ENCODE measurements around the gene ZBTB11. TPM values are rescaled to one million over a fixed set of nuclear protein-coding genes. Genes with fewer than 3 reads are reported as not detected.
"Not testable (repeated sequence)": the region's sequence is repeated elsewhere in the genome, so short reads cannot be mapped to it uniquely, and the experiment has no call there.

Gene ZBTB11
- total RNA-seq, 1 donor from 2014 or later: 29.0 TPM

- peak; percentile 56 for DNase-seq (ENCODE audit: low spot score)
- H3K27ac Mint-ChIP-seq: no peak overlapping the region
- no peaks in the 10 kb centered on the region for H3K4me1 Mint-ChIP-seq (ENCODE audit: low read depth)
- H3K9me3 Mint-ChIP-seq: no peaks in the 10 kb centered on the region
- intact Hi-C loops (cut with micrococcal nuclease): loop anchor here (1.0 to 10.0 kb wide), 3 partner anchors 62 to 1171 kb away; partner anchors contain the start of gene PCNP
- no peak overlapping the region for H3K4me3 Mint-ChIP-seq
- H3K27me3 Mint-ChIP-seq (ENCODE audit: insufficient read depth): peaks cover 4% of the 10 kb centered on the region
- H3K36me3 Mint-ChIP-seq (ENCODE audit: low read depth): no peaks in the 10 kb centered on the region
Observed at GRCh38 chr3:101635954-101636798, 40.8 kb downstream of the ZBTB11 start.

GRCh38 chr3:101635345-101635744 is 41.6 kb downstream of the ZBTB11 start:
- Mint-ChIP-seq H3K27ac (no peak overlapping the region), H3K36me3 (ENCODE audit: low read depth) (no peaks in the 10 kb centered on the region), H3K9me3 (no peaks in the 10 kb centered on the region), H3K4me1 (ENCODE audit: low read depth) (no peaks in the 10 kb centered on the region), H3K27me3 (ENCODE audit: insufficient read depth) (peaks cover 4% of the 10 kb centered on the region), H3K4me3 (no peak overlapping the region)
- intact Hi-C loops (cut with micrococcal nuclease): loop anchor here (10.0 kb wide), 1 partner anchor 1171 kb away; no protein-coding TSS in a partner anchor
- DNase-seq (ENCODE audit: low spot score): no peak

- no peaks in the 10 kb centered on the region for H3K9me3 Mint-ChIP-seq
- no peaks in the 10 kb centered on the region for H3K36me3 Mint-ChIP-seq (ENCODE audit: low read depth)
- H3K27ac Mint-ChIP-seq: no peak overlapping the region
- intact Hi-C loops (cut with micrococcal nuclease): loop anchor here (10.0 kb wide), 1 partner anchor 1170 kb away; no protein-coding TSS in a partner anchor
- no peak overlapping the region for H3K4me3 Mint-ChIP-seq
- H3K4me1 Mint-ChIP-seq (ENCODE audit: low read depth): no peaks in the 10 kb centered on the region
- no peak for DNase-seq (ENCODE audit: low spot score)
- H3K27me3 Mint-ChIP-seq (ENCODE audit: insufficient read depth): peaks cover 6% of the 10 kb centered on the region
Observed at GRCh38 chr3:101634591-101635196, 42.2 kb downstream of the ZBTB11 start.

- intact Hi-C loops (cut with micrococcal nuclease): loop anchor here (10.0 kb wide), 1 partner anchor 1168 kb away; no protein-coding TSS in a partner anchor
- no peaks in the 10 kb centered on the region for H3K4me1 Mint-ChIP-seq (ENCODE audit: low read depth)
- H3K4me3 Mint-ChIP-seq: no peak overlapping the region
- no peak overlapping the region for H3K27ac Mint-ChIP-seq
- H3K36me3 Mint-ChIP-seq (ENCODE audit: low read depth): no peaks in the 10 kb centered on the region
- H3K27me3 Mint-ChIP-seq (ENCODE audit: insufficient read depth): peaks cover 6% of the 10 kb centered on the region
- H3K9me3 Mint-ChIP-seq: no peaks in the 10 kb centered on the region
- no peak for DNase-seq (ENCODE audit: low spot score)
Observed at GRCh38 chr3:101633186-101633585, 43.7 kb downstream of the ZBTB11 start.

GRCh38 chr3:101632586-101632985 is 44.3 kb downstream of the ZBTB11 start:
- no peaks in the 10 kb centered on the region for H3K36me3 Mint-ChIP-seq (ENCODE audit: low read depth)
- no peak overlapping the region for H3K27ac Mint-ChIP-seq
- peaks cover 6% of the 10 kb centered on the region for H3K27me3 Mint-ChIP-seq (ENCODE audit: insufficient read depth)
- H3K9me3 Mint-ChIP-seq: no peaks in the 10 kb centered on the region
- intact Hi-C loops (cut with micrococcal nuclease): loop anchor here (10.0 kb wide), 1 partner anchor 1168 kb away; no protein-coding TSS in a partner anchor
- no peaks in the 10 kb centered on the region for H3K4me1 Mint-ChIP-seq (ENCODE audit: low read depth)
- no peak for DNase-seq (ENCODE audit: low spot score)
- no peak overlapping the region for H3K4me3 Mint-ChIP-seq

DNA sequence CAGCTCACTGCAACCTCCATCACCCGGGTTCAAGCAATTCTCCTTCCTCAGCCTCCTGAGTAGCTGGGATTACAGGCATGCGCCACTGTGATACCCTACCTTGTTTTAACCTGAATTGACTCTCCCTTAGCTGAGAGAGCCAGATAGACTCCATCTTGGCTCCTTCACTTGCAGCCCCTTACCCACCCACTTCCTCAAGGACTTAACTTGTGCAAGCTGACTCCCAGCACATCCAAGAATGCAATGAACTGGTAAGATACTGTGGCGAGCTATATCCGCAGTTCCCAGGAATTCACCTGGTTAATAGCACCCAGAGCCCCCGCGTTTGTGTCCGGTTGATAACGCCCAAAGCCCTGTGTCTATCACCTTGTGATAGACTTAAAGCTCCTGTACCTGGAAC is 45.0 kb downstream of the ZBTB11 start:
- H3K36me3 Mint-ChIP-seq (ENCODE audit: low read depth); H3K4me3 Mint-ChIP-seq; H3K27me3 Mint-ChIP-seq (ENCODE audit: insufficient read depth); DNase-seq (ENCODE audit: low spot score); H3K9me3 Mint-ChIP-seq; H3K4me1 Mint-ChIP-seq (ENCODE audit: low read depth); H3K27ac Mint-ChIP-seq: not testable (repeated sequence)
- intact Hi-C loops (cut with micrococcal nuclease): loop anchor here (10.0 kb wide), 1 partner anchor 1167 kb away; no protein-coding TSS in a partner anchor

GRCh38 chr3:101631098-101631796 is 45.7 kb downstream of the ZBTB11 start:
- intact Hi-C loops (cut with micrococcal nuclease): loop anchor here (10.0 kb wide), 1 partner anchor 1166 kb away; no protein-coding TSS in a partner anchor
- no peaks in the 10 kb centered on the region for H3K36me3 Mint-ChIP-seq (ENCODE audit: low read depth)
- H3K27ac Mint-ChIP-seq: no peak overlapping the region
- no peak overlapping the region for H3K4me3 Mint-ChIP-seq
- no peaks in the 10 kb centered on the region for H3K4me1 Mint-ChIP-seq (ENCODE audit: low read depth)
- no peak for DNase-seq (ENCODE audit: low spot score)
- peaks cover 6% of the 10 kb centered on the region for H3K27me3 Mint-ChIP-seq (ENCODE audit: insufficient read depth)
- H3K9me3 Mint-ChIP-seq: no peaks in the 10 kb centered on the region

- no peak for DNase-seq (ENCODE audit: low spot score)
- H3K9me3 Mint-ChIP-seq: peaks cover 7% of the 10 kb centered on the region
- no peak overlapping the region for H3K27ac Mint-ChIP-seq
- peaks cover 6% of the 10 kb centered on the region for H3K27me3 Mint-ChIP-seq (ENCODE audit: insufficient read depth)
- H3K4me1 Mint-ChIP-seq (ENCODE audit: low read depth): no peaks in the 10 kb centered on the region
- H3K4me3 Mint-ChIP-seq: no peak overlapping the region
- intact Hi-C loops (cut with micrococcal nuclease): no loop called here
- no peaks in the 10 kb centered on the region for H3K36me3 Mint-ChIP-seq (ENCODE audit: low read depth)
Observed at GRCh38 chr3:101629219-101629618, 47.7 kb downstream of the ZBTB11 start.

DNA sequence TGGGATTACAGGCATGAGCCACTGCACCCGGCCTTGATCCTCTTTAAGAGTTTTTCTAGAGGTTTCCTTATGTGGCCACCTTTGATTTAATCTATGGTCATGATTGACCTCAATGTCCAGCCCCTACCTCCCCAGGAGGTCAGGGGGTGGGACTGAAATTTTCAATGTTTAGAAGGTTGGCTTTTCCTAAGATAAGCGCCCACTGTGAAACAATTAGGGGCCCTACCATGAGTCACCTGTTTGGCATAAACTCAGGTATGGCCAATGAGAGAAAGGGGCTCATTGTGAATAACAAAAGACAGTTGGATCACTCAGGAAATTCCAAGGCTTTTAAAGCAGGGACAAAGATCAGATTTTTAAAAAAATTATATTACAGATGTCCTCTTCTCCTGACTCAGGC is 51.1 kb downstream of the ZBTB11 start:
- intact Hi-C loops (cut with micrococcal nuclease): no loop called here
- Mint-ChIP-seq H3K27ac (no peak overlapping the region), H3K4me3 (no peak overlapping the region), H3K36me3 (ENCODE audit: low read depth) (no peaks in the 10 kb centered on the region), H3K4me1 (ENCODE audit: low read depth) (no peaks in the 10 kb centered on the region), H3K9me3 (peaks cover 7% of the 10 kb centered on the region), H3K27me3 (ENCODE audit: insufficient read depth) (peaks cover 2% of the 10 kb centered on the region)
- no peak for DNase-seq (ENCODE audit: low spot score)

GRCh38 chr3:101624857-101625256 is 52.1 kb downstream of the ZBTB11 start:
- no peak for DNase-seq (ENCODE audit: low spot score)
- no peaks in the 10 kb centered on the region for H3K36me3 Mint-ChIP-seq (ENCODE audit: low read depth)
- no peak overlapping the region for H3K4me3 Mint-ChIP-seq
- intact Hi-C loops (cut with micrococcal nuclease): no loop called here
- no peaks in the 10 kb centered on the region for H3K27me3 Mint-ChIP-seq (ENCODE audit: insufficient read depth)
- H3K27ac Mint-ChIP-seq: no peak overlapping the region
- no peaks in the 10 kb centered on the region for H3K4me1 Mint-ChIP-seq (ENCODE audit: low read depth)
- H3K9me3 Mint-ChIP-seq: peaks cover 7% of the 10 kb centered on the region

DNA sequence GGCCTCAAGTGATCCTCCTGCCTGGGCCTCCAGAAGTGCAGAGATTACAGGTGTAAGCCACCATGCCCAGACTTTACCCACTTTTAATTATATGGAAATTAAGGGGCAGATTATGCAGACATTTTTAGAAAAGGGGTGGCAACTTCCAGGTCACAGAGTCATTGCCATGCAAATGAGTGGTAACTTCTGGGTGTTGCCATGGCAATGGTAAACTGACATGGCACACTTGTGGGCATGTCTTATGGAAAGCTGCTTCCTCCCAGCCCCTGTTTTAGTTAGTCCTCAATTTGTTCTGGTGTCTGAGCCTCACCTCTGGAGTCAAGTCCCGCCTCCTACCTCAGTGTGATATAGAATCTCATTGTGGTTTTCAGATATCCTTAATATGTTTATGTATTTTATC is 53.3 kb downstream of the ZBTB11 start:
- DNase-seq (ENCODE audit: low spot score): no peak
- Mint-ChIP-seq H3K27ac (no peak overlapping the region), H3K36me3 (ENCODE audit: low read depth) (no peaks in the 10 kb centered on the region), H3K27me3 (ENCODE audit: insufficient read depth) (no peaks in the 10 kb centered on the region), H3K4me1 (ENCODE audit: low read depth) (no peaks in the 10 kb centered on the region), H3K4me3 (no peak overlapping the region), H3K9me3 (peaks cover 7% of the 10 kb centered on the region)
- intact Hi-C loops (cut with micrococcal nuclease): no loop called here

- no peaks in the 10 kb centered on the region for H3K4me1 Mint-ChIP-seq (ENCODE audit: low read depth)
- no peak overlapping the region for H3K27ac Mint-ChIP-seq
- no peak overlapping the region for H3K4me3 Mint-ChIP-seq
- no peak for DNase-seq (ENCODE audit: low spot score)
- H3K9me3 Mint-ChIP-seq: peaks cover under 1% of the 10 kb centered on the region
- H3K36me3 Mint-ChIP-seq (ENCODE audit: low read depth): no peaks in the 10 kb centered on the region
- intact Hi-C loops (cut with micrococcal nuclease): no loop called here
- no peaks in the 10 kb centered on the region for H3K27me3 Mint-ChIP-seq (ENCODE audit: insufficient read depth)
Observed at GRCh38 chr3:101619734-101620133, 57.2 kb downstream of the ZBTB11 start.

GRCh38 chr3:101618726-101619125 is 58.2 kb downstream of the ZBTB11 start:
- no peaks in the 10 kb centered on the region for H3K36me3 Mint-ChIP-seq (ENCODE audit: low read depth)
- H3K27me3 Mint-ChIP-seq (ENCODE audit: insufficient read depth): no peaks in the 10 kb centered on the region
- intact Hi-C loops (cut with micrococcal nuclease): no loop called here
- H3K4me3 Mint-ChIP-seq: no peak overlapping the region
- H3K27ac Mint-ChIP-seq: no peak overlapping the region
- H3K9me3 Mint-ChIP-seq: no peaks in the 10 kb centered on the region
- DNase-seq (ENCODE audit: low spot score): no peak
- no peaks in the 10 kb centered on the region for H3K4me1 Mint-ChIP-seq (ENCODE audit: low read depth)
